ENCODE results near the gene COX4I1.
A peak's percentile ranks its signal among the peaks of the same experiment; 100 is the strongest.
"Not testable (repeated sequence)": the region's sequence is repeated elsewhere in the genome, so short reads cannot be mapped to it uniquely, and the experiment has no call there.

COX4I1 gene

GRCh38 chr16:85836706-85837582, 37.4 kb downstream of the COX4I1 start:
- Mint-ChIP-seq H3K4me1 (no peaks in the 10 kb centered on the region), H3K9me3 (no peaks in the 10 kb centered on the region), H3K4me3 (no peak overlapping the region), H3K27ac (no peak overlapping the region), H3K27me3 (peaks cover 19% of the 10 kb centered on the region), H3K36me3 (no peaks in the 10 kb centered on the region)

GRCh38 chr16:85837654-85838053, 38.2 kb downstream of the COX4I1 start:
- peaks cover 14% of the 10 kb centered on the region for H3K27me3 Mint-ChIP-seq
- H3K9me3 Mint-ChIP-seq, H3K4me3 Mint-ChIP-seq, H3K27ac Mint-ChIP-seq, H3K36me3 Mint-ChIP-seq, H3K4me1 Mint-ChIP-seq: not testable (repeated sequence)

- no peaks in the 10 kb centered on the region for H3K36me3 Mint-ChIP-seq
- no peaks in the 10 kb centered on the region for H3K4me1 Mint-ChIP-seq
- no peak overlapping the region for H3K27ac Mint-ChIP-seq
- peaks cover 11% of the 10 kb centered on the region for H3K27me3 Mint-ChIP-seq
- no peak overlapping the region for H3K4me3 Mint-ChIP-seq
- H3K9me3 Mint-ChIP-seq, result no peaks in the 10 kb centered on the region
These were observed 38.9 kb downstream of the COX4I1 start for GRCh38 chr16:85838381-85838780.

GRCh38 chr16:85838876-85839585, 39.5 kb downstream of the COX4I1 start:
- H3K27me3 Mint-ChIP-seq, result peaks cover 13% of the 10 kb centered on the region
- peak overlapping the region; percentile 41 for H3K27ac Mint-ChIP-seq
- H3K4me1 Mint-ChIP-seq, result no peaks in the 10 kb centered on the region
- no peak overlapping the region for H3K4me3 Mint-ChIP-seq
- no peaks in the 10 kb centered on the region for H3K9me3 Mint-ChIP-seq
- H3K36me3 Mint-ChIP-seq, result no peaks in the 10 kb centered on the region

GRCh38 chr16:85839681-85840240, 40.3 kb downstream of the COX4I1 start:
- no peak overlapping the region for H3K4me3 Mint-ChIP-seq
- H3K4me1 Mint-ChIP-seq, result peaks cover 3% of the 10 kb centered on the region
- no peaks in the 10 kb centered on the region for H3K9me3 Mint-ChIP-seq
- peaks cover 16% of the 10 kb centered on the region for H3K27me3 Mint-ChIP-seq
- H3K27ac Mint-ChIP-seq, result no peak overlapping the region
- H3K36me3 Mint-ChIP-seq, result peaks cover under 1% of the 10 kb centered on the region

GRCh38 chr16:85840395-85840794, 40.9 kb downstream of the COX4I1 start:
- Mint-ChIP-seq H3K9me3 (no peaks in the 10 kb centered on the region), H3K36me3 (peaks cover 3% of the 10 kb centered on the region), H3K27ac (no peak overlapping the region), H3K4me1 (peaks cover 6% of the 10 kb centered on the region), H3K27me3 (peaks cover 18% of the 10 kb centered on the region), H3K4me3 (no peak overlapping the region)

GRCh38 chr16:85840801-85841200, 41.3 kb downstream of the COX4I1 start:
- Mint-ChIP-seq H3K4me3 (no peak overlapping the region), H3K9me3 (no peaks in the 10 kb centered on the region), H3K4me1 (peaks cover 6% of the 10 kb centered on the region), H3K27me3 (peaks cover 18% of the 10 kb centered on the region), H3K36me3 (peaks cover 3% of the 10 kb centered on the region), H3K27ac (no peak overlapping the region)

GRCh38 chr16:85842435-85842834, 42.9 kb downstream of the COX4I1 start:
- Mint-ChIP-seq H3K27ac (no peak overlapping the region), H3K27me3 (peaks cover 20% of the 10 kb centered on the region), H3K9me3 (no peaks in the 10 kb centered on the region), H3K4me3 (no peak overlapping the region), H3K4me1 (peaks cover 6% of the 10 kb centered on the region), H3K36me3 (peaks cover 3% of the 10 kb centered on the region)

- Mint-ChIP-seq H3K36me3 (peaks cover 3% of the 10 kb centered on the region), H3K4me1 (peaks cover 6% of the 10 kb centered on the region), H3K27me3 (peaks cover 16% of the 10 kb centered on the region), H3K9me3 (no peaks in the 10 kb centered on the region), H3K27ac (peak overlapping the region; percentile 72), H3K4me3 (no peak overlapping the region)
These were observed 43.4 kb downstream of the COX4I1 start for GRCh38 chr16:85842848-85843247.

- no peak overlapping the region for H3K27ac Mint-ChIP-seq
- H3K36me3 Mint-ChIP-seq, result peaks cover 3% of the 10 kb centered on the region
- no peak overlapping the region for H3K4me3 Mint-ChIP-seq
- peaks cover 6% of the 10 kb centered on the region for H3K4me1 Mint-ChIP-seq
- peaks cover 16% of the 10 kb centered on the region for H3K27me3 Mint-ChIP-seq
- no peaks in the 10 kb centered on the region for H3K9me3 Mint-ChIP-seq
These were observed 44.1 kb downstream of the COX4I1 start for GRCh38 chr16:85843471-85844168.

GRCh38 chr16:85844169-85844481, 44.6 kb downstream of the COX4I1 start:
- no peaks in the 10 kb centered on the region for H3K9me3 Mint-ChIP-seq
- peaks cover 6% of the 10 kb centered on the region for H3K4me1 Mint-ChIP-seq
- H3K4me3 Mint-ChIP-seq, result no peak overlapping the region
- H3K27me3 Mint-ChIP-seq, result peaks cover 12% of the 10 kb centered on the region
- H3K36me3 Mint-ChIP-seq, result peaks cover 3% of the 10 kb centered on the region
- H3K27ac Mint-ChIP-seq, result no peak overlapping the region

- H3K4me3 Mint-ChIP-seq, result peak overlapping the region; percentile 39
- peak overlapping the region; percentile 70 for H3K27ac Mint-ChIP-seq
- H3K9me3 Mint-ChIP-seq, result no peaks in the 10 kb centered on the region
- H3K4me1 Mint-ChIP-seq, result peaks cover 6% of the 10 kb centered on the region
- H3K36me3 Mint-ChIP-seq, result peaks cover 3% of the 10 kb centered on the region
- H3K27me3 Mint-ChIP-seq, result peaks cover 10% of the 10 kb centered on the region
These were observed 45.3 kb downstream of the COX4I1 start for GRCh38 chr16:85844786-85845185.

GRCh38 chr16:85845266-85845665, 45.8 kb downstream of the COX4I1 start:
- H3K4me1 Mint-ChIP-seq, result peaks cover 6% of the 10 kb centered on the region
- peaks cover 9% of the 10 kb centered on the region for H3K27me3 Mint-ChIP-seq
- no peaks in the 10 kb centered on the region for H3K9me3 Mint-ChIP-seq
- H3K27ac Mint-ChIP-seq, result no peak overlapping the region
- H3K4me3 Mint-ChIP-seq, result no peak overlapping the region
- H3K36me3 Mint-ChIP-seq, result peaks cover 3% of the 10 kb centered on the region

- no peaks in the 10 kb centered on the region for H3K9me3 Mint-ChIP-seq
- peaks cover 6% of the 10 kb centered on the region for H3K4me1 Mint-ChIP-seq
- no peak overlapping the region for H3K4me3 Mint-ChIP-seq
- H3K36me3 Mint-ChIP-seq, result peaks cover 3% of the 10 kb centered on the region
- no peak overlapping the region for H3K27ac Mint-ChIP-seq
- H3K27me3 Mint-ChIP-seq, result peaks cover 9% of the 10 kb centered on the region
These were observed 47.0 kb downstream of the COX4I1 start for GRCh38 chr16:85846461-85846860.

- no peak overlapping the region for H3K27ac Mint-ChIP-seq
- H3K27me3 Mint-ChIP-seq, result peaks cover 9% of the 10 kb centered on the region
- no peak overlapping the region for H3K4me3 Mint-ChIP-seq
- H3K4me1 Mint-ChIP-seq, result peaks cover 6% of the 10 kb centered on the region
- H3K36me3 Mint-ChIP-seq, result peaks cover 3% of the 10 kb centered on the region
- no peaks in the 10 kb centered on the region for H3K9me3 Mint-ChIP-seq
These were observed 47.5 kb downstream of the COX4I1 start for GRCh38 chr16:85847036-85847435.

Data from activated naive CD4-positive, alpha-beta T cell treated with anti-CD3 and anti-CD28 coated beads, Interleukin-2, amount 50 U/mL, for 24 hours (primary cell).